Measurements from ENCODE around the gene PHLDA2. TPM values are rescaled to one million over a fixed set of nuclear protein-coding genes. Genes with fewer than 3 reads are reported as not detected.
A peak's percentile ranks its signal among the peaks of the same experiment; 100 is the strongest.

Gene PHLDA2
- total RNA-seq, 3 donors from 2014 or later: 2.0 to 2.3 TPM; not detected in 1

DNA sequence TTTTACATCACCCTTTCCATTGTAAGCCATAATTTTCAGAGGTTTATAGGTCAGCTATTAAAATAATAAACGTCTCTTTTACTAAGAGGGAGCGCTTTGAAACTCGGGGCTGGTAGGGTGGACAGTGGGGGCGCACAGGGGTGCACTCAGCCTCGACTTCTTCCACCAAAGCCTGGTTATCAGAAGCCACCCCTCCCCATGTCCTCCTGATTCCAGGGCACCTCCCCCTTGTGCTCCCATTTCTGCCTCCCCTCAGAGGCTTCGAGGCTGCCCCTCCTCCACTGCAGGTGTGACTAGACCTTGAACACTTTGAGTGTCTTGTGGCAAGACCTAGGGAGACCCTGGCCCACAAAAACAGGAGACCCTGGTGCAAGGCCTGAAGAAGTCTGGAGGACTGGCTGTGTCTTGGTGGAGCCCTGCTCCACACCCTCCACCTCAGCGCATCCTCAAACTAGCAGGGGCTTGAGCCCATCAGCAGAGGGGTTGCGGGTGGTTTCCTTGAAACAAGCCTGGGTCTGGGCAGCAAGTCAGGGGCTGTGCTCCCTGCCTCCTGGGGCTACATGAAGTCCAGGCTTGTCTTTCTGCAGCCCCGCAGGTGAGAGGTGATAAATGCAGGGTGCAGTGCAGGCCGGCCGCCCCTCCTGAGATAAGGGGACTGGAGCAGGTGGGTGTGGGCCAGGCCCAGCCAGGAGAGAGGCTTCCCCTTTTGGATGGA, 46.7 kb downstream of the PHLDA2 start:
- intact Hi-C loops (cut with DNase I; ENCODE audit: low total_unique reads): loop anchor here (10.0 kb wide), 1 partner anchor 178 kb away; no protein-coding TSS in a partner anchor
- H3K4me1 ChIP-seq: peaks cover 0 to 7% of the 10 kb centered on the region in 2 donors
- peak overlapping the region in 1 of 2 donors; percentile 11 for H3K27ac ChIP-seq

GRCh38 chr11:2881981-2882375, 47.2 kb downstream of the PHLDA2 start:
- H3K9me3 ChIP-seq: peaks cover 0 to 8% of the 10 kb centered on the region in 2 donors
- H3K36me3 ChIP-seq: no peaks in the 10 kb centered on the region
- TF ChIP-seq, protein P1, sequence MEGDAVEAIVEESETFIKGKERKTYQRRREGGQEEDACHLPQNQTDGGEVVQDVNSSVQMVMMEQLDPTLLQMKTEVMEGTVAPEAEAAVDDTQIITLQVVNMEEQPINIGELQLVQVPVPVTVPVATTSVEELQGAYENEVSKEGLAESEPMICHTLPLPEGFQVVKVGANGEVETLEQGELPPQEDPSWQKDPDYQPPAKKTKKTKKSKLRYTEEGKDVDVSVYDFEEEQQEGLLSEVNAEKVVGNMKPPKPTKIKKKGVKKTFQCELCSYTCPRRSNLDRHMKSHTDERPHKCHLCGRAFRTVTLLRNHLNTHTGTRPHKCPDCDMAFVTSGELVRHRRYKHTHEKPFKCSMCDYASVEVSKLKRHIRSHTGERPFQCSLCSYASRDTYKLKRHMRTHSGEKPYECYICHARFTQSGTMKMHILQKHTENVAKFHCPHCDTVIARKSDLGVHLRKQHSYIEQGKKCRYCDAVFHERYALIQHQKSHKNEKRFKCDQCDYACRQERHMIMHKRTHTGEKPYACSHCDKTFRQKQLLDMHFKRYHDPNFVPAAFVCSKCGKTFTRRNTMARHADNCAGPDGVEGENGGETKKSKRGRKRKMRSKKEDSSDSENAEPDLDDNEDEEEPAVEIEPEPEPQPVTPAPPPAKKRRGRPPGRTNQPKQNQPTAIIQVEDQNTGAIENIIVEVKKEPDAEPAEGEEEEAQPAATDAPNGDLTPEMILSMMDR (IDR thresholded peaks at IDR 0.05): no peak
- TF ChIP-seq POLR2A (IDR thresholded peaks at IDR 0.05) (no peak), POLR2AphosphoS5 (IDR thresholded peaks at IDR 0.05) (no peak)
- no peak for DNase-seq (ENCODE audit: low spot score in 2 of 2)
- no peaks in the 10 kb centered on the region for H3K27me3 ChIP-seq
- peaks cover 0 to 7% of the 10 kb centered on the region in 2 donors for H3K4me1 ChIP-seq
- peak overlapping the region; percentile 11 to 25 for H3K27ac ChIP-seq
- intact Hi-C loops (cut with DNase I; ENCODE audit: low total_unique reads): loop anchor here (10.0 kb wide), 1 partner anchor 177 kb away; no protein-coding TSS in a partner anchor
- peak overlapping the region in 1 of 3 donors; percentile 28 for H3K4me3 ChIP-seq

More for the DNA sequence above, 46.7 kb downstream of the PHLDA2 start:
- H3K9me3 ChIP-seq: peaks cover 0 to 2% of the 10 kb centered on the region in 2 donors
- H3K27me3 ChIP-seq: no peaks in the 10 kb centered on the region
- no peak for DNase-seq (ENCODE audit: low spot score in 2 of 2)
- H3K36me3 ChIP-seq: no peaks in the 10 kb centered on the region
- TF ChIP-seq, protein P1 (IDR thresholded peaks at IDR 0.05): no peak
- TF ChIP-seq POLR2AphosphoS5 (IDR thresholded peaks at IDR 0.05): no peak
- H3K4me3 ChIP-seq: peak overlapping the region; percentile 56 to 89 (median 70)

DNA sequence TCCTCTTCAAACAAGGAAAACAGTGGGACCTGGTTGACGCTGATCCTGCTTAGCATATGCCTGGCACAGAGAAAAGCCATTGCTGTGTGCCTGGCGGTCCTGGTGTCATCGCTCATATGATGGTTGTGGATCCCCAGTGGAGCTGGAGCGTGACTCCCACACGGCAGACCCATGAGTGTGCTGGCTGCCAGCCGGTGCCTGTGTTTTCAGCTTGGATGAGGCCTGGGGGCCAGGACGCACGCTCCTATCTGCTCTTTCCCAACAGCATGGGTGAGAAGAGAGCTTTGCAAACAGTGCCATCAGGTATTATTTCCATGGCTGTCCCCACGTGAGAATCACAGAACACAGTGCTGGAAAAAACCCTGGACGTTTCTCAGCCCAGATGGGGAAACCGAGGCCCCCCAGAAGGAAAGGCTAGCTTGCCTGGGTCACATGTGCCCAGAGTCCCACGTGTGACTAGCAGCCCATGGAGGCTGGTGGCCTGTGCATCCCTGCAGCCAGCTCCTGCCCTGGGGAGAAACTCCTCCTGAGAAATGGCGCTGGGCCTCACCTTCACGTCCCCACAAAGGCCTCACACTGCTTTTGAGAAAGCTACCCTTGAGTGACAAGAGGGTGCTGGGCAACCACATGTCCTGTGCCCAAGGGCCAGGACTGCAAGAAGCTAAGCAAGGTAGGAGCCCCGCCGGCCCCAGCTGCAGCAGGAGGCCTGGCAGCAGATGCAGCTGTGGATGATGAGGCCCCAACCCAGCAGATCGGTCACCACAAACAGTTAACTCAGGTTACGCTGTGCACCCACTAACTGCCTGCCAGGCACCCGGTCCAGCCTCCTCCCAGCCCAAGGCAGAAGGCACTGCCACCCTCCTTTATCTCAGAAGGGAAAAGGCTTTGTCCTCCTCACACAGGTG, 47.9 kb downstream of the PHLDA2 start:
- no peaks in the 10 kb centered on the region for H3K36me3 ChIP-seq
- peaks cover 0 to 11% of the 10 kb centered on the region in 2 donors for H3K9me3 ChIP-seq
- H3K27me3 ChIP-seq: no peaks in the 10 kb centered on the region
- TF ChIP-seq POLR2A (IDR thresholded peaks at IDR 0.05): no peak
- TF ChIP-seq POLR2AphosphoS5 (IDR thresholded peaks at IDR 0.05): no peak
- TF ChIP-seq, protein P1 (IDR thresholded peaks at IDR 0.05): no peak
- H3K4me3 ChIP-seq: peak overlapping the region in 1 of 3 donors; percentile 28
- H3K27ac ChIP-seq: peak overlapping the region in 1 of 2 donors; percentile 11
- H3K4me1 ChIP-seq: peaks cover 0 to 7% of the 10 kb centered on the region in 2 donors
- no peak for DNase-seq (ENCODE audit: low spot score in 2 of 2)
- intact Hi-C loops (cut with DNase I; ENCODE audit: low total_unique reads): loop anchor here (10.0 kb wide), 1 partner anchor 177 kb away; no protein-coding TSS in a partner anchor

GRCh38 chr11:2880646-2881045, 48.6 kb downstream of the PHLDA2 start:
- no peak for DNase-seq (ENCODE audit: low spot score in 2 of 2)
- Histone ChIP-seq H3K9me3 (peaks cover 0 to 11% of the 10 kb centered on the region in 2 donors), H3K27me3 (no peaks in the 10 kb centered on the region), H3K27ac (no peak overlapping the region), H3K4me3 (no peak overlapping the region), H3K4me1 (peaks cover 0 to 7% of the 10 kb centered on the region in 2 donors), H3K36me3 (no peaks in the 10 kb centered on the region)
- TF ChIP-seq POLR2AphosphoS5 (IDR thresholded peaks at IDR 0.05): no peak
- TF ChIP-seq, protein P1 (IDR thresholded peaks at IDR 0.05): no peak
- no peak for TF ChIP-seq POLR2A (IDR thresholded peaks at IDR 0.05)
- intact Hi-C loops (cut with DNase I; ENCODE audit: low total_unique reads): loop anchor here (10.0 kb wide), 1 partner anchor 176 kb away; no protein-coding TSS in a partner anchor
